SU-DHL-6 (cell line): Measurements from ENCODE around the gene PIK3CA.

Experiments
- CTCF ChIP-seq: fragments of 200-600 bp; sonication (generic); IDR thresholded peaks from one replicate; pipeline ENCODE4 v1.5.1; 2017; ENCODE audit warnings: antibody characterized with exemption, mild to moderate bottlenecking, low read length, moderate library complexity; ENCODE audit not compliant: insufficient read depth, poor library complexity, severe bottlenecking
- EZH2phosphoT487 ChIP-seq: fragments of 200-600 bp; sonication (generic), shearing (Covaris generic); conservative IDR thresholded peaks from 2 replicates; pipeline ENCODE4 v1.6.1; 2018; ENCODE audit warnings: mild to moderate bottlenecking, antibody characterized with exemption, low read length, moderate library complexity, mixed read lengths

GRCh38 chr3:179182902-179183301 is 34.7 kb downstream of the PIK3CA start:
- no peak for TF ChIP-seq CTCF
- TF ChIP-seq EZH2phosphoT487 = no peak
